Glomerular visceral epithelial cell (primary cell): ENCODE measurements around the gene EPHA8.

Experiments
- DNase-seq: peaks from one replicate; pipeline ENCODE4 v3.0.0-alpha.2; 2016; ENCODE audit errors: extremely low spot score

The EPHA8 gene

DNA sequence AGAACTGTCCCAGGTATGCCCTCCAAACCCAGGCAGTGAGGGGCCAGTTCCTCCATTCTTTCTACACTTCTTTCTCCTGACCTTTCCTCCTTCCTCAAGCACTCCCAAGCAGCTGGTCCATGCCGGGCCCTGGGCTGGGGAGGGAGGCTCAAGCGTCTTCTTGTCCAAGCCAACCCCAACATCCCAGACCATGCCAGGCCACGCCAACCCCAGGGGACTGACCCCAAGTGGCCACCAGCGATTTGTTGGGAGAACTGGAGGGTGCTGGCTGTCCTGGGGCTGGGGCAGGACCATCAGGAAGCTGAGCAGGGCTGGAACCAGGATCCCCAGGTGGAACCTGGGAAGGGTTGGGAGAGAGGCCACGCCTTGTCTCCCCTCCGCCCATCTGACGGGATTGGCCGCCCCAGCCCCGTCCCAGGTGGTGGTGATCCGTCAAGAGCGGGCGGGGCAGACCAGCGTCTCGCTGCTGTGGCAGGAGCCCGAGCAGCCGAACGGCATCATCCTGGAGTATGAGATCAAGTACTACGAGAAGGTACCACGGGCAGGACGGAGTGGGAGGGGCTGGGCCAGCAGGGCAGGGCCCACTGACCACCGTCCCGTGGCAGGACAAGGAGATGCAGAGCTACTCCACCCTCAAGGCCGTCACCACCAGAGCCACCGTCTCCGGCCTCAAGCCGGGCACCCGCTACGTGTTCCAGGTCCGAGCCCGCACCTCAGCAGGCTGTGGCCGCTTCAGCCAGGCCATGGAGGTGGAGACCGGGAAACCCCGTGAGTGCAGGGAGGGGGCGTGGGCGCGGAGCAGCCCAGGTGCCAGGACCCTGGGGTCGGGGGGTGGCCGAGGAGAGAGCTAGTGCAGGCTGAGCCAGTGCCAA is 29.9 kb downstream of the EPHA8 start:
- DNase-seq = no peak

DNA sequence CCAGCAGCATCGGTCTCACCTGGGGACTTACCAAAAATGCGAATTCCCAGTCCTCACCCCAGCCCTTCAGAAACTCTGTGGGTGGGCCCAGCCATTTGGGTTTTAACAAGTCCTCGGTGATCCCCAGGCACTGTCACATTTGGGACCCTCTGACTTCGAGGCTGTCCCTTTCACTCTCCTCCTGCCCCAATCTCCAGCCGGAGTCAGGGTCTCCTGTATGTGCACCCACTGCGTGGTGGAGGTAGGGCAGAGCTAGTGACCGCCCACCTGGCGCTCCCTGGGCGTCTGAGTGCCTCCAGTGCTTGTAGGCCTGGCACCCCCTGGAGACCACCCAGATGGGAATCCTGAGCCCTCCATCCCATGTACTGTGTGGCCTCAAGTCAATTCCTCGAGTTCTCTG is 31.1 kb downstream of the EPHA8 start:
- DNase-seq = no peak

- no peak for DNase-seq
Observed at GRCh38 chr1:22595108-22595507, 31.8 kb downstream of the EPHA8 start.

DNA sequence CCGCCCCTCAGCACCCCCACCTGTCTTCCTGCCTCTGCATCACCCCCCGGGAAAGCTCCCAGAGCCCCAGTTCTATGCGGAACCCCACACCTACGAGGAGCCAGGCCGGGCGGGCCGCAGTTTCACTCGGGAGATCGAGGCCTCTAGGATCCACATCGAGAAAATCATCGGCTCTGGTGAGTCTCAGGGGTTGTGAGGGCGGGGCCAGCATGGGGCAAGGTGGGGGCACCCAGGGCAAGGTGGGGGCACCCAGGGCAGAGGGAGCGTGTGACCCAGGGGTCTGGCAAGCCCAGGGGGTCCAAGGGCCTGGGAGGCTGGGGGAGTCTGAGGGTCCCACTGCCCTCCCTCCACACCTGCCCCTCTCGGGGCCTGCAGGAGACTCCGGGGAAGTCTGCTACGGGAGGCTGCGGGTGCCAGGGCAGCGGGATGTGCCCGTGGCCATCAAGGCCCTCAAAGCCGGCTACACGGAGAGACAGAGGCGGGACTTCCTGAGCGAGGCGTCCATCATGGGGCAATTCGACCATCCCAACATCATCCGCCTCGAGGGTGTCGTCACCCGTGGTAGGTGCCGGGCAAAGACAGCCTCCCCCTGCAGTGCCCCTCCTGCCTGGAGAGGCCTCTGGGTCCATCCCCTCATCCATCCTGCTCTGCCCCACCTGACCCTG is 34.1 kb downstream of the EPHA8 start:
- no peak for DNase-seq

DNA sequence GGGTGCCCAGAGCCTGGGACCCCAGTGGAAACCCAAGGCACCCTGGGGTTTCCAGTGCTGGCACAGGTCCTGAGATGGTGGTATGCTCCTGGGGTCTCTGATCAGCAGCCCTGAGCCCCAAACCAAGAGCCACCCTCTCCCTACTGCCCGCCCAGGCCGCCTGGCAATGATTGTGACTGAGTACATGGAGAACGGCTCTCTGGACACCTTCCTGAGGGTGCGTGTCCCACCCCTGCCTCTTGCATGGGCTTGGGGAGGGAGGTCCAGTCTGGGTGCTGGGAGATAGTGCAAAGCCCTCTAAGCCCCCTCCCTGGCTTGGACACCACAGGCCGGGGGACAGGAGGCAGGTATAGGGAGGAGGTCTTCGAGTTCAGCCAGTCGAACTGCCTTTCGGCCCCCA is 34.7 kb downstream of the EPHA8 start:
- no peak for DNase-seq

GRCh38 chr1:22598736-22599135 is 35.4 kb downstream of the EPHA8 start:
- DNase-seq = no peak

DNA sequence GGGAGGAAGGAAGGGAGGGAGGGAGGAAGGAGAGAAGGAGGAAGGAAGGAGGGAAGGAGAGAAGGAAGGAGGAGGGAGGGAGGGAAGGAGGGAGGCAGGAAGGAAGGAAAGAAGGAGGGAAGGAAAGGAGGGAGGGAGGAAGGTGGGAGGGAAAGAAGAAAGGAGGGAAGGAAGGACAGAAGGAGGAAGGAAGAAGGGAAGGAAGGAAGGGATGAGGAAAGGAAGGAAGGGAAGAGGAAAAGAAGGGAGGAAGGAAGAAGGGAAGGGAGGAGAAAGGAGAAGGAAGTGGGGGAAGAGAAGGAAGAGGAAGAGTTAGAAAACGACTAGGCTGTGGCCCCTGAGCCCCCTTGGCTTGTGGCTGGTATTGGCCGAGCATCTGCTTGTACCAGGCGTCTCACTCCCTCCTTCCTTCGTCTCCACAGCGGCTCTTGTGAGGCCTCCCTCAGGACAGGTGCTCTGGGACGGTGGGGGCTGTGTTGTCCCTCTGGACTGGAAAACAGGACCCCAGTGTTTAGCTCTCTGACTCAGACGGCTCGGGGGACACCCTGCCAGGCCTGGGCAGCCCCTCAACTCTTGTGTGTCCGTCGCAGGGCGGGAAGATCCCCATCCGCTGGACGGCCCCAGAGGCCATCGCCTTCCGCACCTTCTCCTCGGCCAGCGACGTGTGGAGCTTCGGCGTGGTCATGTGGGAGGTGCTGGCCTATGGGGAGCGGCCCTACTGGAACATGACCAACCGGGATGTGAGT is 37.0 kb downstream of the EPHA8 start:
- DNase-seq = no peak

- DNase-seq = no peak
Observed at GRCh38 chr1:22600817-22601605, 37.7 kb downstream of the EPHA8 start.

- DNase-seq = no peak
Observed at GRCh38 chr1:22601610-22602009, 38.3 kb downstream of the EPHA8 start.

- no peak for DNase-seq
Observed at GRCh38 chr1:22602060-22602740, 38.9 kb downstream of the EPHA8 start.

- DNase-seq = no peak
Observed at GRCh38 chr1:22606161-22606560, 42.9 kb downstream of the EPHA8 start.

DNA sequence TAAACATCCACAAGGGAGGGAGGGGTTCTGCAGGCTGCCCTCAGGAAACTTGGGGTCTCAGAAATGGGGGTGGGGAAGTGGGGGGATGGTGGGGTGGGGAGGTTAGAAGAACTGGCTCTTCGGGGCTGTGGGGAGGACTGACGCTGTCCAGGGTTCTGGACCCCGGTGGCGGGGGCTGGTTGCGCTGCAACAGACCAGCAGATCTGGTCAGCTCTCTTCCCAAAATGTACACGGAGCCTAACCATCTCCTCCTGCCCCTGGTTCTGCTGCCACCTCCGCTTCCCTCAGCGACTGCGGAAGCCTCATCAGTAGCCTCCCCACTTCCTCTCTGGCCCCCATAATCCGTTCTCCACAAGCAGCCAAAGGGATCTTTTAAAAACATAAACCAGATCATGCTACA is 43.9 kb downstream of the EPHA8 start:
- no peak for DNase-seq

GRCh38 chr1:22608361-22608760 is 45.1 kb downstream of the EPHA8 start:
- no peak for DNase-seq

GRCh38 chr1:22609291-22609690 is 46.0 kb downstream of the EPHA8 start:
- DNase-seq = no peak

DNA sequence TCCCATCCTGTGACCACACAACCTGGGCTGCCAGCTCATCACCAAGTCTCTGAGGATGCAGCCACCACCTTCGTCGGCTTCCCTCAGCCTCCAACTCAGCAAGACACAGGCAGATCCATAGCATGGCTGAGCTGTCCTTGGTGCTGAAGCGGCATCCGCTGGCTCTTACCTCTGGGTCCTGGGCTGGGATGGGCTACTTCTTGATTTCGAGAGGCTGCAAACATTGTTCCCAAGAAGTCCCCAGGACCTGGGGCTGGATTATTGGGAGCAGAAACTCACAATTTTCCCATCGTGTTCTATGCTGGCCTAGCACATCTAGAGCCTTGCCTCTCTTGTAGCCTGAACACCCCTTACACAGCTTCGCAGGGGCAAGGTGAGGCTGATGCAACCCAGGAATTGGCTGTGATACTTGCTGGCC is 48.2 kb downstream of the EPHA8 start:
- peak; percentile 39 for DNase-seq

DNA sequence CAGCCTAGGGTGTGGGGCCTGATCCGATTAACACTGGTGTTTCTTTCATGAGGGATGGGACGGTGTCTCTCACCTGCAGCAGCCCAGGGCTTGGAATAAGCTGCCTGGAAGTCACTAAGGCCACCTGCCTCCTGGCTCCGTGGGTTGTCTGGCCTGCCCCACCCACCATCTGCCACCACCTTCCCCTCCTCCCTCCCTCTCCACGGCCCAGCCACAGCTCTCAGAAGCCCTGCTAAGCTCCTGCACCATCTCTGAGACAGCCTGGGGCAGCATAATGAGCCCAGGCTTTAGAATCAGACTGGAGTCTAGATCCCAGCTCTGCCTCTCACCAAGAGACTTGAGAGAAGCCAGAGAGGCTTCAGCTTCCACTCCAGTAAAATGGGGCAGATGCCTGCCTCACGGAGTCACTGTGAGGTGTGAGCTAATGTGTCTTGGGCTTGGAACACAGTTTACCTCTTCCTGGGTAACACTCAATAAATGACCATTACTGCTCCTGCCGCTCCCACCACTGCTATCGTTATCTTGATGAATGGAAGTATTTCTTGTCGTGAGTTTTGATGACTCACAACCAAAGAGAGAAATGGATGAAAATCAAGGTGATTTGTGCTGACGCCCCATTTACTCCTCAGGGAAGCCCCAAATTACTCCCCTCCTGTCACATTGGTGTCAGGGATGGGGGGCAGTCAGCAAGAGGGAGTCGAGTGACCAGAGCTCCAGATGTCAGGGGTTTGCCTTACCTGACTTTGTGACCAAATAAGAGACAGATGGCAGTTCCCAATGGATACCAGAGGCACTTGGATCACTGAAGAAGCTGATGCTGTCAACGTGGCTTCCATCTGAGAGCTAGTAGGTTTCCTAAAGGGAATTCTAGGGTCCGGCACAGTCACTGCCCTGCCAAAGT is 49.6 kb downstream of the EPHA8 start:
- DNase-seq = no peak

- no peak for DNase-seq
Observed at GRCh38 chr1:22613572-22613918, 50.3 kb downstream of the EPHA8 start.

GRCh38 chr1:22613951-22614350 is 50.7 kb downstream of the EPHA8 start:
- DNase-seq = no peak

DNA sequence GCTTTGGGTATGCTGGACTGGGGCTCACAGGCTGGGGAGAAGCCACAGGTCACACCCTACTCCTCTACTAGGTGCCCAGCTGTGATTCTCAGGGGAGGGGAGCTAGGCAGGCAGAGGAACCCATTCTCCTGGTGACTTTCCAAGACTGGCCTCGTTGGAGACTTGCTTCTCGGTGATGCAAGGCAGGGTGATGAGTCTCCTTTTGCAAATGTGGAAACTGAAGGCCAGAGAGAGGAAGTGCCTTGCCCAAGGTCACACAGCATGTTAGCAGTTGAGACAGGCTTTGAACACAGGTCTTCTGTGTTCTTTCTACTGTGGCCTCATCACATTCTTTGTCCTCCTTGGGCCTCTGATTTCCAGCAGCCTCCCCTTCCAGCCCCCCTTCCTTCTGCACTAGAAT is 52.6 kb downstream of the EPHA8 start:
- DNase-seq = no peak

DNA sequence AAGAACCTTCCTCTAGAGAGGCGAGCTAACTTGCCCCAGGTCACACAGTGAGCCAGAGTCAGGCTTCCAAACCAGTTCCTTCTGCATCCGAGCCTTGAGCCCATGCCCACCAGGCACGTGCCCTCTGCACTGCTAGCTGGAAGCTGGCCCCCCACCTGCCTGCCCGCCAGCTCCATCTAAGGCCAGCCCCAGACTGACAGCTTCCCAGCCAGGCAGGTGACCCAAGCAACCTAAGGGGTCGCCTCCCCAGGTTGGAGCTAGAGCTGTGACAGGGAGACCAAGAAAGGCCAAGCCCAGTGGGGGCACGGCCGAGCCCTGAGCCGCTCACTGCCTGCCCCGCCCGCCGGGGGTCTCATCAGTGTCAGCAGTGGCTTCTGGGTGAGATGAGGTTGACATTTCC is 53.3 kb downstream of the EPHA8 start:
- DNase-seq = no peak
